Measurements from ENCODE around the gene FANCI. TPM values are rescaled to one million over a fixed set of nuclear protein-coding genes. Genes with fewer than 3 reads are reported as not detected.

The FANCI gene
- polyA plus RNA-seq, 1 experiment = 11.5 TPM

DNA sequence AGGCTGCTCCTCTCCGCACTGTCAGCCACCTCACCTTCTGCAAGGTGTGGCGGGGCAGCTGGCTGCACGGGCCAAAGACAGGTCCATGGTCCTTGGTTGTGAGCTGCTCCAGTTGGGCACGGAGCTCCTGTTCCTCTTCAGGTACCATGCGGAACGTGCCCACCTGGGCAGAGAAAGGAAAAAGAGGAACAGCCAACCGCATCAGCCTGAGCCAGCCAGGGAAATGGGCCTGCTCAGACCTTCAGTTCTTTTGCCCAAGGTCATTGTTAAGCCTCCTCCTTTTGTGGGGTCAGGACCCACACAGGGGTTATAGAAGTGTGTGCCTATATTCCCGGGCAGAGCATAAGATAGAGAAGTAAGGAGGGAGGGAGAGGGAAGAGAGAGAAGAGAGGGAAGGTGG lies 25.2 kb upstream of the FANCI start:
- Histone ChIP-seq H3K27me3 (ENCODE audit: control insufficient read depth, insufficient read depth, low read length) (peaks cover 16% of the 10 kb centered on the region), H3K36me3 (ENCODE audit: control insufficient read depth, insufficient read depth, low read length) (no peaks in the 10 kb centered on the region), H3K4me3 (ENCODE audit: low read depth, low read length) (no peak overlapping the region)
- no peak for DNase-seq (ENCODE audit: low read depth)
- ChIA-PET POLR2A (no interaction called here), CTCF (interaction anchor here (1.4 to 2.3 kb wide), 2 partner anchors 12 to 13 kb away, joined by 6 to 22 read pairs; no protein-coding TSS in a partner anchor)
- TF ChIP-seq, protein P1, sequence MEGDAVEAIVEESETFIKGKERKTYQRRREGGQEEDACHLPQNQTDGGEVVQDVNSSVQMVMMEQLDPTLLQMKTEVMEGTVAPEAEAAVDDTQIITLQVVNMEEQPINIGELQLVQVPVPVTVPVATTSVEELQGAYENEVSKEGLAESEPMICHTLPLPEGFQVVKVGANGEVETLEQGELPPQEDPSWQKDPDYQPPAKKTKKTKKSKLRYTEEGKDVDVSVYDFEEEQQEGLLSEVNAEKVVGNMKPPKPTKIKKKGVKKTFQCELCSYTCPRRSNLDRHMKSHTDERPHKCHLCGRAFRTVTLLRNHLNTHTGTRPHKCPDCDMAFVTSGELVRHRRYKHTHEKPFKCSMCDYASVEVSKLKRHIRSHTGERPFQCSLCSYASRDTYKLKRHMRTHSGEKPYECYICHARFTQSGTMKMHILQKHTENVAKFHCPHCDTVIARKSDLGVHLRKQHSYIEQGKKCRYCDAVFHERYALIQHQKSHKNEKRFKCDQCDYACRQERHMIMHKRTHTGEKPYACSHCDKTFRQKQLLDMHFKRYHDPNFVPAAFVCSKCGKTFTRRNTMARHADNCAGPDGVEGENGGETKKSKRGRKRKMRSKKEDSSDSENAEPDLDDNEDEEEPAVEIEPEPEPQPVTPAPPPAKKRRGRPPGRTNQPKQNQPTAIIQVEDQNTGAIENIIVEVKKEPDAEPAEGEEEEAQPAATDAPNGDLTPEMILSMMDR (IDR thresholded peaks at IDR 0.05; ENCODE audit: insufficient read depth, low read depth, low read length) = no peak

DNA sequence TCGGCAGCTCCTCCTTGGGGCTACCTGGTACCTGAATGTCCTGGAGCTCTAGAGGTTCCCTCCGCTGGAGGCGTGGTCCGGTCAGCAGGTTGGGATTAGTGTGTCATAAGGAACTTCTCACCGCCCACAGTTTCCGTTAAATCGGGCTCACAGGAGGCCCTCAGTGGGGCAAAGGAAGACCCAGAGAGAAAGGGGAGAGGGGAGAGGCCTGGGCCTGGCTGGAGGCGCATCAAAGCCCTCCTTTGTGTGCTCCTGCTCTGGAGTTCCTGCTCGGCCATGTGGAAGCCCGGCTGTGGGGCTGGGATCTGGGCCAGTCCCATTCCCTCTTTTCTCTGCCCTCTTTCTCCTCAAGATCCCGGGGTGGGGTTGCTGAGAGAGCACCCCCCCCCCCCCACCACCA lies 22.2 kb upstream of the FANCI start, which contains the start of gene RLBP1:
RLBP1 (minus strand) TSS at position 37 of the 400 bp plus-strand sequence. CDS start 2,604 bp downstream, outside the sequence.
- peaks cover 15% of the 10 kb centered on the region for H3K27me3 ChIP-seq (ENCODE audit: control insufficient read depth, insufficient read depth, low read length)
- CTCF ChIA-PET = interaction anchor here (1.6 kb wide), 1 partner anchor 12 kb away, joined by 8 read pairs; no protein-coding TSS in a partner anchor
- no peak for DNase-seq (ENCODE audit: low read depth)

DNA sequence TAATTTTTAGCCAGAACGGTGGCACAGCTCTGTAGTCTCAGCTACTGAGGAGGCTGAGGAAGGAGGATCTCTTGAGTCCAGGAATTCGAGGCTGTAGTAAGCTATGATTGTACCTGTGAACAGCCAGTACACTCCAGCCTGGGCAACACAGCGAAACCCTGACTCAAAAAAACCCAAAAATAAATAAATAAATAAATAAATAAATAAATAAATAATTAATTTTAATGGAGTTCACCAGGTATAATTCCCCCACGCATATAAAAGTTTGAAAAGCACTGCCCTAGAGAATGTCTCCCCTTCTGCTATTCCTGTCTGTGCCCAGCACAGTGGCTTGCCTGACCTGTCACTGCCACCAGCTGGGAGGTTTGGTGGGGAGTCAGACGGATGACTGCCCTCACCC lies 18.2 kb upstream of the FANCI start:
- Histone ChIP-seq H3K27me3 (ENCODE audit: control insufficient read depth, insufficient read depth, low read length) (no peaks in the 10 kb centered on the region; the same call in 1 of the 2 replicates), H3K4me3 (ENCODE audit: low read depth, low read length) (no peak overlapping the region), H3K36me3 (ENCODE audit: control insufficient read depth, insufficient read depth, low read length) (no peaks in the 10 kb centered on the region)
- ChIA-PET CTCF (interaction anchor here (0.7 to 2.0 kb wide), 5 partner anchors 16 to 144 kb away, joined by 3 to 7 read pairs (median 3); no protein-coding TSS in a partner anchor), POLR2A (no interaction called here)
- no peak for DNase-seq (ENCODE audit: low read depth)
- TF ChIP-seq, protein P1 (IDR thresholded peaks at IDR 0.05; ENCODE audit: insufficient read depth, low read depth, low read length) = no peak

More for the DNA sequence above, 22.2 kb upstream of the FANCI start, which contains the start of gene RLBP1:
- POLR2A ChIA-PET = no interaction called here
- Histone ChIP-seq H3K36me3 (ENCODE audit: control insufficient read depth, insufficient read depth, low read length) (no peaks in the 10 kb centered on the region), H3K4me3 (ENCODE audit: low read depth, low read length) (no peak within 1 kb of the TSS)
- TF ChIP-seq, protein P1 (IDR thresholded peaks at IDR 0.05; ENCODE audit: insufficient read depth, low read depth, low read length) = no peak

DNA sequence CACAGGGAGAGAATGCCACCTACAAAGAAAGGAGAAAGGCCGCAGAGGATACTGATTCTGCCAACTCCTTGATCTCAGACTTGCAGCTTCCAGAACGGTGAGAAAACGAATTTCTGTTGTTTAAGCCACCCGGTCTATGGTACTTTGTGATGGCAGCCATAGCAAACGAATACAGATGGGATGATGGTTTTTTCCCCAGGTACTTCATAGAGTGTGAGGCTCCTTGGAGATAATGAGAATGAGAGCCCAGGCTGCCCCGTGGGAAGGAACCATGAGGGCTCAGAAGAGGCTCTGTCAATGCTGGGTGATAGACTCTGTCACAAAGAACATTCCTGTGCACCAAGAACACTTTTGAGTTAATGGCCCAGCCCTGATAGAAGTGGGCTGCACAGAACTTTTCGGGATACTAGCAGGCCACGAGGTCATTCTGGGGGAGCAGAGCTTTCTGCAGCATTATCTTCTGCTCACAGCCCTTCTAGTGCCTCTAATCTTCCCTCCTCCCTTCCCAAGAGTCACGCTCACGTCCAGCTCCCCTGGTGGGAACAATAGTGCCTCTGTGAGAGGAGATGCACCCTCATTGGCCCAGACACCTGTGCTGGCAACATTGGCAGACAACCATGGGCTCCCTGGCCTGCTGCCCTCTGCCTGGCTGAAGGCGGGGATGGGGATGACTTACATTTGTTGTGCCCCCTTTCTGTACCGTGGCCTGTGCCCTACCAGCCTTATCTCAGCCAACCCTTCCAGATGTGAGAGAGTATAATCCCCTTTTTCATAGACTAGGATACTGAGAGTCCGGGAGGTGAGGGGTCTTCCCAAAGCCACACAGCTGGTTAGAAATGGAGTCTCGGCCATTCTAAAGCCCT lies 17.2 kb upstream of the FANCI start:
- ChIA-PET POLR2A (no interaction called here), CTCF (interaction anchor here (0.9 to 2.0 kb wide), 2 partner anchors 19 to 20 kb away, joined by 3 to 7 read pairs; no protein-coding TSS in a partner anchor)
- Histone ChIP-seq H3K36me3 (ENCODE audit: control insufficient read depth, insufficient read depth, low read length) (no peaks in the 10 kb centered on the region), H3K4me3 (ENCODE audit: low read depth, low read length) (no peak overlapping the region), H3K27me3 (ENCODE audit: control insufficient read depth, insufficient read depth, low read length) (no peaks in the 10 kb centered on the region; the same call in 1 of the 2 replicates)
- no peak for DNase-seq (ENCODE audit: low read depth)
- TF ChIP-seq, protein P1 (IDR thresholded peaks at IDR 0.05; ENCODE audit: insufficient read depth, low read depth, low read length) = no peak

DNA sequence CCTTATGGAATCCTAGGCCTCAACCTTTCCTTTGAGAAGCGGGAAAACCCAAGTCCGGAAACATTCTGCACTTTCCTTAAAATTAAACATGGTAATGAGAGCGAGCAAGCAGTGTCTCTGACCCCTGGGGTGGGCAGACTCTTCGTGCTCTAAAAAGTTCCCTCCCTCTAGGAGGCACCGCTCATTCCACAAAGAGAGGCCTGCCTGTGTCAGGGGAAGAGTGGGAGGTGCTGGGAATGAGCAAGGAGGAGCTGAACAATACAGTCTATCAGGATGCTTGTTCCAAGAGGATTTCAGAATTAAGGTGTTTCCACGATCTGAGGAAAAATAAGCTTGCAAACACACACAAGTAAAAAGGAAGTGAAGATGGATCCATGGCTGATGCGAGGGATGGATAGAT lies 16.4 kb upstream of the FANCI start:
- POLR2A ChIA-PET = no interaction called here
- Histone ChIP-seq H3K4me3 (ENCODE audit: low read depth, low read length) (no peak overlapping the region), H3K36me3 (ENCODE audit: control insufficient read depth, insufficient read depth, low read length) (no peaks in the 10 kb centered on the region), H3K27me3 (ENCODE audit: control insufficient read depth, insufficient read depth, low read length) (no peaks in the 10 kb centered on the region)
- DNase-seq (ENCODE audit: low read depth) = no peak
- CTCF ChIA-PET = interaction anchor here (0.9 kb wide), 1 partner anchor 20 kb away, joined by 3 read pairs; no protein-coding TSS in a partner anchor
- TF ChIP-seq, protein P1 (IDR thresholded peaks at IDR 0.05; ENCODE audit: insufficient read depth, low read depth, low read length) = no peak

All from BJ (cell line).